HPDE6-E6E7 (cell line): ENCODE data around the gene OR5M11.
"Not testable (repeated sequence)": the region's sequence is repeated elsewhere in the genome, so short reads cannot be mapped to it uniquely, and the experiment has no call there.

Experiments used
- DNase-seq: peaks from one replicate; pipeline ENCODE4 v3.0.0; 2011; ENCODE audit warnings: missing footprints; ENCODE audit errors: extremely low spot score

OR5M11 gene

GRCh38 chr11:56543157-56543556, at the start of gene OR5M11:
OR5M11 (minus strand) TSS chr11:56543257; CDS start chr11:56543257, 0 bp downstream.
- no peak for DNase-seq

GRCh38 chr11:56592088-56592717, 49.1 kb upstream of the OR5M11 start:
- not testable (repeated sequence) for DNase-seq

DNA sequence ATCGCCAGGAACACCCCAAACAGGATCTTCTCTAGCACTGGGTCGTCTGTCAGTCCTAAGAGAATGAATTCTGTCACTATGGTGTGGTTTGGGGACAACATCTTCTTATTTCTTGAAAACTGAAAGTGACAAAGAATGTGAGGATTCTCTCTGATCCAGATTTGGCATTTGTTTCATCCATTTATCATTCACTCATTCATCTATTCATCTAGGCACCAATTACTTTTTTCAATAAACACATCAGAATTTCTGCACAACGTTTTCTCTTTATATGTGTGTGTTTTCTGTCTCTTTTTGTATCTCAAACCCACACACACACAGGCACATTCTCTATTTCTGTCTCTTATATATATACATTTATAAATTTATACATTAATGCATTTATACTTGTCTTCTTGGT, 34.6 kb upstream of the OR5M11 start, which contains the start of gene OR5M10:
TSS of gene OR5M10 (minus strand) at position 101 of the 400 bp plus-strand sequence. CDS start at position 101, 0 bp downstream.
- DNase-seq, result no peak

DNA sequence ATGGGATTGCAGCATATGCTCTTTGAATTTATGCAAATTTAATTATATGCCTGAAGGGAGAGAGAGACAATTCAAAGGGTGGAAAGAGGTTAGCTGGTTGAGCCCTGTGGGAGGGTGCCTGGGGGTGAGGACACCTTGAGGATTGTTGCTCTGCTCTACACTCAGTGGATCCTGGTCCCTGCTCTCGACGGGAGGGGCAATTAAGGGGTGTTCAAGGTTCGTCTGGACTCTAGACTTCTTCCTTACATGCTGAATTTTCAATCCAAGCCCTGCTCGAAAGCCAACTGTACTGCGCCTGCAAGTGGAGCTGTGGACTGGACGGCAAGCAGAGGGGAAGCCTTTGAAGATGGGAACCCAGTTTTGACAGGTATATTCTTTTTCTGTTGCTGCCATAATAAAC, 15.5 kb upstream of the OR5M11 start:
- DNase-seq, result no peak

DNA sequence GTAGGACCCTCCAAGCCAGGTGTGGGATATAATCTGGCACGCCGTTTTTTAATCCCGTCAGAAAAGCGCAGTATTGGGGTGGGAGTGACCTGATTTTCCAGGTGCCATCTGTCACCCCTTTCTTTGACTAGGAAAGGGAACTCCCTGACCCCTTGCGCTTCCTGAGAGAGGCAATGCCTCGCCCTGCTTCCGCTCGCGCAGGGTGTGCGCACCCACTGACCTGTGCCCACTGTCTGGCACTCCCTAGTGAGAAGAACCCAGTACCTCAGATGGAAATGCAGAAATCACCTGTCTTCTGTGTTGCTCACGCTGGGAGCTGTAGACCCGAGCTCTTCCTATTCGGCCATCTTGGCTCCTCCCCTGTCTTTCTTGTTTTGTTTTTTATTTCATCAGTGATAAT, 11.6 kb upstream of the OR5M11 start:
- DNase-seq, result not testable (repeated sequence)

- DNase-seq, result no peak
Measured at GRCh38 chr11:56545531-56545930, 2.5 kb upstream of the OR5M11 start.

DNA sequence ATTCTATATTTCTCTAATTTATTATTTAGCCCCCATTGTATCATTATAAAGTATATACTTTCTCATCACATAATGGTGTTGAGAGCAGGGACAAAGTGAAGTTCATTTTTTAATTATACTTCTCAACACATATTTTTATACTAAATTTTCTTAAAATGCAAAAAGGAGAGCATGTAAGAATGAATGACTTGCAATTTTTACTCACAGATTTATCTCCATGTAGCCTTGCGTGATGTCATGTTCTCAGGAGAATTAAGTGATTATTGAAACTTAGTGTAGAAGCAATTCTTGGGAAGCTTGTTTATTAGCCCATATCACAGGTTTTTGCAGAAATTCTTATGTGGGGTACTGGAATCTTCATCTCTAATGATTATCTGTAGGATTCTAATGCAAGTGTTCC, 682 bp upstream of the OR5M11 start:
- no peak for DNase-seq

- DNase-seq, result no peak
Measured at GRCh38 chr11:56533054-56533740, 9.9 kb downstream of the OR5M11 start.

GRCh38 chr11:56531856-56532255, 11.2 kb downstream of the OR5M11 start:
- no peak for DNase-seq

DNA sequence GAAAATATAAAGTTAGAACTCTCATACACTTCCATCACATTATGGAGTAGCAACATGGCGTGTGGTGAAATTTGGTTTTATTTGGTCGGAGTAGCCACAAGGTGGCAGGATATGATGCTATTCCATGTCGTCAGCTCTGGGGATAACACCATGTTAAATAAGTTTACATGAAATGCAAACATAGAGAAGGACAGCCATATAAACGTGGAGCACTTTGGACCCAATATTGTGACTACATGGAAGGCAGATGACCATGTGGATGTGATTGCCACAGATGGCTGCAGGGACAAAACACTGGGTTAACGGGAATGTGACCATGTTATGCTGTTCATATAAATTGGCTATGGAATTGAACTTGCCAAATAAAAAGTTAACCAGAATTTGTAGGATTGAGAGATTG, 21.0 kb downstream of the OR5M11 start:
- no peak for DNase-seq

DNA sequence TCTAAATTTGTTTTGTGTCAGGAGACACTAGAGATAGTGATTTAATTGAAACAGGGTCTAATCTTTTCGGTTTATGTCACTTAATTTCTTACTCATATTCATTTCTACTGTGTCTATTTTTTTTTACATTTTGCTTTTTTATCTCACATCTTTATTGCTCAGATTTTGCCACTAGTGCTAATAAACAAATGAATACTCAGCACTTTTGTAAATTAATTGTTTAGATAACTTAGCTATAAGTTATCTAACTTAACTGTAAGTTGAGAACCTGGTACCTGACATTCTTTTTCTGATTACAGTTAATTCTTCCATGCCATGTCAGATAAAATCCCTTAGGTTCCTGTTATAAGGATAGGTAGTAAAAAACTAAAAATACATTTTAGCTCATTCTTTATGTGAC, 29.8 kb downstream of the OR5M11 start:
- no peak for DNase-seq

GRCh38 chr11:56509439-56509838, 33.6 kb downstream of the OR5M11 start:
- no peak for DNase-seq

GRCh38 chr11:56497010-56497409, 46.0 kb downstream of the OR5M11 start:
- DNase-seq, result no peak

DNA sequence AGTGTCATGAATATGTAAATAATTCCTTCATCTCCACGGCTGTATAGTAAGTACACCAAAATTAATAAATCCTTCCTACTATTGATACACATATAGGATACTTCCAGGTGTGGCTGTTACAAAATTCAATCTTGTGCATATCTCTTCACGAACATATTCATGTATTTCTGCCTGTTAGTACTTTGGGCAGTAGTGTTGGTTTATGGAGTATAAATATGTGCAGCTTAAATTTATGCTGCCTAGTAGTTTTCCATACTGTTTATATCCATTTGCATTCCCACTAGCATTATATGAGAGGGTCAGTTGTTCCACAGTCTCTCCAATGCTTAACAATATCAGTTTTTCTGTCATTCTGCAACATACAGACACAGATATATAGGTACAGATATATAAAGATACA, 47.9 kb downstream of the OR5M11 start:
- DNase-seq, result no peak
